Measurements from ENCODE around the gene NFATC2. TPM values are rescaled to one million over a fixed set of nuclear protein-coding genes. Genes with fewer than 3 reads are reported as not detected.

Gene NFATC2
- total RNA-seq, 2 donors from 2014 or later = 4.3 to 8.4 TPM

GRCh38 chr20:51506527-51507215 lies 35.8 kb downstream of the NFATC2 start:
- intact Hi-C loops (cut with DNase I) = no loop called here
- H3K4me1 ChIP-seq (replicated peaks) = no peaks in the 10 kb centered on the region

GRCh38 chr20:51505566-51505965 lies 37.0 kb downstream of the NFATC2 start:
- WGBS = 87% methylated on average over 12 of the region's 12 CpGs
- no peak overlapping the region for H3K4me3 ChIP-seq
- H3K9me3 ChIP-seq = no peaks in the 10 kb centered on the region
- no peak for DNase-seq (ENCODE audit: low spot score)
- no peaks in the 10 kb centered on the region for H3K36me3 ChIP-seq
- H3K4me1 ChIP-seq (replicated peaks) = no peaks in the 10 kb centered on the region
- TF ChIP-seq POLR2AphosphoS5 (IDR thresholded peaks at IDR 0.05) (no peak), CTCF (IDR thresholded peaks at IDR 0.05) (no peak), POLR2A (IDR thresholded peaks at IDR 0.05) (no peak)
- no peaks in the 10 kb centered on the region for H3K27me3 ChIP-seq (replicated peaks; ENCODE audit: insufficient read depth)
- intact Hi-C loops (cut with DNase I) = no loop called here
- H3K27ac ChIP-seq = no peak overlapping the region

More at GRCh38 chr20:51506527-51507215, 35.8 kb downstream of the NFATC2 start:
- TF ChIP-seq POLR2AphosphoS5 (IDR thresholded peaks at IDR 0.05) (no peak), POLR2A (IDR thresholded peaks at IDR 0.05) (no peak), CTCF (IDR thresholded peaks at IDR 0.05) (no peak)
- Histone ChIP-seq H3K9me3 (no peaks in the 10 kb centered on the region), H3K27me3 (replicated peaks; ENCODE audit: insufficient read depth) (no peaks in the 10 kb centered on the region), H3K27ac (no peak overlapping the region), H3K4me3 (no peak overlapping the region), H3K36me3 (no peaks in the 10 kb centered on the region)
- DNase-seq (ENCODE audit: low spot score) = no peak
- WGBS = 94% methylated on average over 17 of the region's 18 CpGs

GRCh38 chr20:51503376-51503775 lies 39.1 kb downstream of the NFATC2 start:
- intact Hi-C loops (cut with DNase I) = no loop called here
- WGBS = 97% methylated on average over 4 of the region's 4 CpGs
- TF ChIP-seq POLR2AphosphoS5 (IDR thresholded peaks at IDR 0.05) = no peak
- TF ChIP-seq POLR2A (IDR thresholded peaks at IDR 0.05) = no peak
- no peak for TF ChIP-seq CTCF (IDR thresholded peaks at IDR 0.05)

GRCh38 chr20:51500936-51501335 lies 41.6 kb downstream of the NFATC2 start:
- no peak for TF ChIP-seq POLR2A (IDR thresholded peaks at IDR 0.05)
- no peak for TF ChIP-seq POLR2AphosphoS5 (IDR thresholded peaks at IDR 0.05)
- TF ChIP-seq CTCF (IDR thresholded peaks at IDR 0.05) = no peak
- no peak overlapping the region for H3K4me3 ChIP-seq
- H3K27me3 ChIP-seq (replicated peaks; ENCODE audit: insufficient read depth) = no peaks in the 10 kb centered on the region
- intact Hi-C loops (cut with DNase I) = no loop called here
- no peaks in the 10 kb centered on the region for H3K9me3 ChIP-seq
- no peak overlapping the region for H3K27ac ChIP-seq
- no peaks in the 10 kb centered on the region for H3K36me3 ChIP-seq
- 79% methylated on average over 1 of the region's 1 CpG for WGBS
- no peaks in the 10 kb centered on the region for H3K4me1 ChIP-seq (replicated peaks)
- DNase-seq (ENCODE audit: low spot score) = no peak

More at GRCh38 chr20:51503376-51503775, 39.1 kb downstream of the NFATC2 start:
- H3K4me1 ChIP-seq (replicated peaks) = no peaks in the 10 kb centered on the region
- H3K36me3 ChIP-seq = no peaks in the 10 kb centered on the region
- H3K4me3 ChIP-seq = no peak overlapping the region
- no peak overlapping the region for H3K27ac ChIP-seq
- no peaks in the 10 kb centered on the region for H3K9me3 ChIP-seq
- no peak for DNase-seq (ENCODE audit: low spot score)
- H3K27me3 ChIP-seq (replicated peaks; ENCODE audit: insufficient read depth) = no peaks in the 10 kb centered on the region

- DNase-seq (ENCODE audit: low spot score) = no peak
- H3K4me3 ChIP-seq = no peak overlapping the region
- H3K27ac ChIP-seq = no peak overlapping the region
- no peaks in the 10 kb centered on the region for H3K36me3 ChIP-seq
- no peaks in the 10 kb centered on the region for H3K27me3 ChIP-seq (replicated peaks; ENCODE audit: insufficient read depth)
- intact Hi-C loops (cut with DNase I) = no loop called here
- H3K4me1 ChIP-seq (replicated peaks) = no peaks in the 10 kb centered on the region
- WGBS = 38% methylated on average over 2 of the region's 3 CpGs
- TF ChIP-seq POLR2AphosphoS5 (IDR thresholded peaks at IDR 0.05) = no peak
- no peak for TF ChIP-seq POLR2A (IDR thresholded peaks at IDR 0.05)
- no peak for TF ChIP-seq CTCF (IDR thresholded peaks at IDR 0.05)
- no peaks in the 10 kb centered on the region for H3K9me3 ChIP-seq
Measured at GRCh38 chr20:51500311-51500710, 42.2 kb downstream of the NFATC2 start.
